Raji (cell line): ENCODE results near the gene ZFR2.

Experiments used
- POLR2A ChIP-seq: IDR thresholded peaks from 2 replicates; pipeline ENCODE4 v1.6.1; 2011; ENCODE audit warnings: low read depth, low read length, control low read depth; ENCODE audit not compliant: insufficient read depth

ZFR2 gene

GRCh38 chr19:3776479-3777040 lies 92.3 kb downstream of the ZFR2 start:
- TF ChIP-seq POLR2A, result no peak

DNA sequence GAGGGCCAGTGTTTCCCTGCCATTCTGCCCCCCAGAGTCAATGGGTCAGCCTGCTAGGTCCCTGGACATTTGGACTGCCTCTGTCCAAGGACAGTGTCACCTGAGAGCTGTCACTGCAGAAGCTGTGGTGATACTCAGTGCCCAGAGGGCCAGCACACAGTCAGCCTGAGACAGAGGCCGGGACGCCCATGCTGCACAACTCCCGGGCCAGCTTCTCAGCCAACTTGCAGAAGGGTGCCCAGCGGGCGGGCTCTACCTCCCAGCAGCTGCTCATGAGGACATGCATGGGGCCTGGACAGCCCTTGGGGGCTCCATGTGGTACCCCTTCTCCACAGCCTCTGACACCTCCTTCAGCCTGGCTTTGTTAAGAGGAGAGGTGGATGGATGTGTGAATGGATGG lies 93.0 kb downstream of the ZFR2 start:
- no peak for TF ChIP-seq POLR2A

DNA sequence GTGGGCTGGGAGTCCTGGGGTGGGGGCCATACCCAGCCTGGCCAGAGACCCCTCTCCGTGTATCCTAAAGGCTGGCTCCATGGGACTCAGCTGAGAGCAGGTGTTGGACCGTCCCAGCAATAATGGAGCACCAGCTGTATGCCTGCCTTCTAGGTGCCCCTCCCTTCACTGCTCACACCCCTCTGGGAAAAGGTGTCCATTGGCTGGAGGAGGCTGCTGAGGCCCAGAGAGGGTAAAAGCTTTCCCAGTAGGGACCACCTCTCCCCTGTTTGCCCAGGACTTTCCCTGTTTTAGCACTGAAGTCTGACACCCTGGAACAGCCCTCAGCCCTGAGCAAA lies 93.5 kb downstream of the ZFR2 start:
- TF ChIP-seq POLR2A, result no peak

DNA sequence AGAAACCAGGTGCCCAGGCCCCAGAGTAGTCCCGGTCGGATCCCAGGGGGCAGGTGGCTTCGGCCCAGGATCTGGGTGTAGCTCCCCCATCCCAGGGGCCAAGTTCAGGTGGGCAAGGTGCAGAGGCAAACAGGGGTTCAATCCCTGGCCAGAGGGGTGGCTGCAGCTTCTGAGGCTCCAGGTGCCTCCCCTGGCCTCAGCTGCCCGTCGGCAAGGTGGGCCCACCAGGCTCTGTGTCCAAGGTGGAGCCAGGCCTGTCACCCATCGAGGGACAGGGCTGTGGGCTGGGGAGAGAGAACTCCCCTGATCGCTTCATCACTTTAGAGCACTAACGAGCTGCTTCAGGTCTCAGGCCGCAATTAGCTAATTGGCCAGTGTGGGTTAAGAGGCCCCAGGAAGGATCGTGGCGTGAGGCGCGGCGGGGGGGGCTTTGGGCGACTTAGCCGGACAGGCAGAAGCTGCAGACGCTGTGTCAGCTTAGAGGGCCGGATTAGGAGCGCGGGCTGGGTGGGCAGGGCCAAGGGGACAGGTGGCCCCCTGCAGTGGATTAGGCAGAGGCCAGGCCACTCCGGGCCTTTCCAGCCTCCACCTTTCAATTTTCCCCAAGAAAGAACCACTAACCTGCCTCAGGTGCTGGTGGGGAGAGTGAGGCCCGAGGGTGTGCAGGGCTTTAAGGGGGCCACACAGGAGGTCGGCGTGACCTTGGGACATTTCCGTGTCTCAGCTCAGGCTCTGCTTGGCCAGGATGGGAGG lies 94.0 kb downstream of the ZFR2 start:
- no peak for TF ChIP-seq POLR2A

DNA sequence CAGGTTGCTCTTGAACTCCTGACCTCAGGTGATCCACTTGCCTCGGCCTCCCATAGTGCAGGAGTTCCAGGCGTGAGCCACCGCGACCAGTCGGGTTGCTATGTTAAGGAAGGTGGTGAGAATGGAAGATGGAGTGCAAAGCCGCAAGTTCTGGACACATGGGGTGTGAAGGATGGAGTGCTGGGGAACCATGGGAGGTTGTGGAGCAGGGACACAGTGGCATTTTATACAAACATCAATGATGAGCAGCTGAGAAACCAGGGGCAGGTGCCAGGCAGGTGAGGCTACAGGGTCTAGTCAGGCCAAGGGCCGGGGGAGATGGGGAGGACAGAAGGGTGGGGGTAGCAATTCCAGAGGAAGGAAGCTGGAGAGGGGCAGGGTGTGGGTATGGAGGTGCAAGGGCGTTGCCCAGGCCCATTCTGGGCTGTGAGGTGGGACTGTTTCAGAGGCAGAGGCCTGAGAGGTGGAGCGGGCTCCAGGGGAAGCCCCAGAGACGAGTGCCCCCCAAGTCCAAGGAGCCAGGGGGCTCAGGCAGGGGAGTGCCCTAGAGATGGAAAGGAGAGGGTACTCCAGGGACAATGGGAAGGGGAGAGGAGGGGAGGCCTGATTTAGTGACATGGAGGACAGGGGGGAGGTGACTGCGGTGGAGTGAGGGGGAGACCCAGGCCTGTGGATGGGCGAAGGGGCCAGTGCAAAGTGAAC lies 94.9 kb downstream of the ZFR2 start:
- no peak for TF ChIP-seq POLR2A

- no peak for TF ChIP-seq POLR2A
Measured at GRCh38 chr19:3771906-3772455, 96.9 kb downstream of the ZFR2 start, which contains the start of gene RAX2. Gene RAX2 (minus strand): TSS chr19:3772228. CDS start chr19:3771742, 486 bp downstream.

- no peak for TF ChIP-seq POLR2A
Measured at GRCh38 chr19:3771000-3771905, 97.6 kb downstream of the ZFR2 start.

DNA sequence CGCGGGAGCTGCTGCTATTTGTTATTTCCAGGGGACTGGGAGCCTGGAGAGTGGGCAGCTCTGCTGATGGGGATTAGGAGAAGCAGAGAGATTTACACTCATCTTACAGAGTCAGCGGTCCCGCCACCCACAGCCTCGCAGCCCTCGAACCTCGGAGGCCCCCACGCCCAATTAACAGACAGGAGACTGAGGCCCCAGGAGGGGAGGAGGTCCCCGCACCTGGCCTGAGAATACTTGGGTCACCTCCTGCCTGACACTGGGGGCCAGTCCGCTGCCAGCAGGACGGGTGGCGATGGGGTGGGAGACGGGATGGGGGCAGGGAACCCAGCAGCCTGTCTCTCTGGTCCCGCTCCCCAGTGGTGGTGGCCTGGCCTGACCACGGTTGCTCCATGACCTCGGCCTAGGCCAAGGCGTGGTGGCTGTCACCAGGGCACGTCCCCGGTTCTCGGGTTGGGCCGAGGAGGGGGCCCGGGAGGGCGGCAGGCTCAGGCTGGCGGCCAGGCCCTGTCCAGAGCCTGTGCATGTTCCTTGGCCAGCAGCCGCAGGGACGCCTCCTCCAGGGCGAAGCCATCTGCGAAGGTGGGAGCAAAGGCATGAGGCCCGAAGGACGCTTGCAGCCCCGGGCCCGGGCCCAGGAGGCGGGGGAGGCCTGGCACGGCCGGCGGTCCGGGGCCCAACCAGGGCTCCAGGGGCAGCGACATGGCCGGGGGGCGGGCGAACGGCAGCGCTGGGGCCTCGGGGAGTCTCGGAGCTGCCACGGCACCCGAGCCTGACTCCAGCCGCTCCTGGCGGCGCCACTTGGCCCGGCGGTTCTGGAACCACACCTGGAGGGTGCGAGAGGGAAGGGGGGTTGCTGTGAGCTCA lies 98.5 kb downstream of the ZFR2 start:
- TF ChIP-seq POLR2A, result no peak

DNA sequence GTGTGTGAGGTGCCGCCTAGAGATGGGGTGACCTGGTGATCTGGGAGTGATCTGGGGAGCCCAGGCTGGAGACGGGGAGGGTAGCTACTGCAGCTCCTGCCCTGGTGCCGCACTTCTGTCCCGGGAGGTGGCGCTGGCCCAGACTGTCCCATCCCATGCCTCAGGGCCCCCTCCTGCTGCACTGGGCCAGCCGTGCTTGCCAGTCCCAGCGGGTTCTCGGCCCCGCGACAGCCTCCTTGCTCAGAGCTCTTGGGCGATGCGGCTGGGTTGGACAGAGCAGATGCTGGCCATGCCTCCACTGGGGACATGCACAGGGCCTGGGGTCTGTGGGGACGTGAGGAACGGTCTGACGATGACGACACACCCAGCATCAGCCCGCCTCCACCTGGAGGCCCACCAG lies 99.3 kb downstream of the ZFR2 start:
- TF ChIP-seq POLR2A, result no peak

DNA sequence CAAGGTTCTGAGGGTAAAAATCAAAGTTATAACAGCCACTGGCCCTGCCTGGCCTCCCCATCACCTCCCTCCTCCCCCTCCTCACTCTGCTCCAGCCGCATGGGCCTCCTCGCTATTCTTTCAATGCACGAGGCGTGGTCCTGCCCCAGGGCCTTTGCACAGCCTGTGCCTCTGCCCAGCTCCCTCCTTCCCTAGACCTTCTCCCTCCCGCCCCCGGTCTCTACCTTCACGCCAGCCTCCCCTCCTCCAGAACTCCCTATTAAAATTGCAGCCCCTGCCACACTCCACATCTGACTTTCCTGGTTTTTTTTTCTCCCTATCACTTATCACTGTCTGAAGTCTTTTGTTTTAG lies 100.1 kb downstream of the ZFR2 start:
- no peak for TF ChIP-seq POLR2A

DNA sequence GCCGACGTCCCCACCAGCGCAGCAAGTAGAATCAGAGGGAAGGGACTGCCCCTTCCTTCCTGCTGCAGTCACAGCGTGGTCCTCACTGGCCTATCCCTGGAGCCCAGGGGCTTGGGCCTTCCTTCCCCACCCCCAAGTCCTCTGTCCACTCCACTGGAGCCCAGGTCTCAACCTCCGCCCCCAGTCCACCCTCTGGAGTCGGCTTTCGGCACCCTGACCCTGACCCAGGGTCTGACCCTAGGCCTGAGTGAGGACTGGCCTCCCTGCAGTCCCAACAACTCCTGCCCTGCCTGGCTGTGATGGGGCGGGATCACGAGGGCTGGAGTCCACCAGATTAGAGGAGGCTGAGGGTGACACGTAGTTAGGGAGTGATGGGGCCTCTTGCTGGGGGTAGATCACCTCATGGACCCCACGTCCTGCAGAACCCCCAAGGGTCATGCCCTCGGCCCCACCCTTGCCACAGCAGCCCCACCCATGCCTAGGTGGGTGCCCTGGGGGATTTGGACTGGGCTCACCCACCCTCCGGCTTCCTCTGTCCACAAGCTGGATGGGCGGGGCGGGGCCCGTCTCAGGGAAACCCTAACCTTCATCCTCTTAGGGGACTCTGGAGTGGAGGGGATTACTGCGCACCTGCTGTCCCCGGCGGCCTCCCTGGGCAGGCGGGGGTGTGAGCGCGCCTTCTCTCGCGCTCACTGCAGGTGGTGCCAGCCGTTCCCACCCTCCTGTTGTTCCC lies 100.7 kb downstream of the ZFR2 start:
- no peak for TF ChIP-seq POLR2A

- TF ChIP-seq POLR2A, result no peak
Measured at GRCh38 chr19:3767050-3767449, 101.8 kb downstream of the ZFR2 start.

DNA sequence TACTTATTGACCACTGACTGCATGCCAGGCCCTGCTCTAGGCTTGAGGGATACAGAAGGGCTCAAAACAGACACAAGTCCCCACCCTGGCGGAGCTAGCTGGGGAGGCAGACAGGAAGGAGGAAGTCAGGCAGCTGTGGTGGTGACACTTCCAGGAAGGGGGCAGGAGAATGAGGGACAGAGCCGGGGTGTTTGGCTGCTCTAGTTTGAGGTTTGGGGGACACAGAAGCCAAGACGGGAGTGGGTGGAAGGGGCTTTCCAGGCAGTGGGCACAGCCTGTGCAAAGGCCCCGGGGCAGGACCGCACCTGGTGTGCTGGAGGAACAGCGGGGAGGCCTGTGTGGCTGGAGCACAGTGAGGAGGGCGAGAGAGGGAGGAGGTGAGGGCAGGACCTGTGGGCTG lies 102.3 kb downstream of the ZFR2 start:
- no peak for TF ChIP-seq POLR2A
